CD4-positive, alpha-beta T cell treated with Interleukin-1 beta for 1 hour (primary cell): ENCODE results near the gene FIBCD1.

ENCODE experiments used
- DNase-seq, 2 donors: peaks; one replicate each; pipeline ENCODE4 v3.0.0-alpha.2; 2020 to 2022

Gene FIBCD1

DNA sequence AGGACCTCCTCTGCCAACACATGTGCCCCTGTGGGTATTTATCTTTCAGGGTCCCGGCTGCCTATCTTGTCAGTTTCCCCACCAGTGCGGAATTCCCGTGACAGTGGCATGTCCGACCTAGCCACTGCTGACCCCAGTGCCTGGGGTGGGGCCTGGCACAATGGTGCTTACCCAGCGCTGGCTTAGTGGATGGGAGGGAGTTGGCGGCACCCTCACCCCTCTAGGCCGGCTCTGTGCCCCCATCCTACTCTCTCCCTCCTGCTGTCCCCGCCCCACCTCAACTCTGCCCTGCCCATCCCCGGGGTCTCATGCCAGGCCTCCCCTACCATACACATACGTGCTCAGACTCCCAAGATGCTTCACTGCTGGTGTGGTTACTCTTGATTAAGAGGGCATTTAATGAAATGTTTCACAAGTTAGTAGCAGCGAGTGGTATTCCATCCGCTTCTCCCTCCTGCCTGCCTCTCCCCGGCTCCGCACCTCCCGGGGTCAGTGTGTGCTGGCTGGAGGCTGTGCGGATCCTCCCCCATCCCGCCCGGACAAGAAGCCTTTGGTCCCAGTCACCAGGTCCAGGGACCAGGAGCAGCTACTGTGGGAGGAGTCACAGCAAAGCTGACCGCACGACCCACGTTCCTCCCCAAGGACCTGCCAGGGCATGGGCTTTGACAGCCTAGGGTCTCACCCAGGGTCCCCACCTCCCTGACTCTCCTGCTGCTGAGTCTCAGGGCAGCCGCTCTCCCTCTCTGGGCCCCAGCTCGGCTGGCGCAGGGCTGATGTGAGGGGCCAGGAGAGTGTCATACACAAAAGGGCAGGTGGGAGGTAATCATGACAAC is 32.9 kb downstream of the FIBCD1 start:
- DNase-seq = no peak

DNA sequence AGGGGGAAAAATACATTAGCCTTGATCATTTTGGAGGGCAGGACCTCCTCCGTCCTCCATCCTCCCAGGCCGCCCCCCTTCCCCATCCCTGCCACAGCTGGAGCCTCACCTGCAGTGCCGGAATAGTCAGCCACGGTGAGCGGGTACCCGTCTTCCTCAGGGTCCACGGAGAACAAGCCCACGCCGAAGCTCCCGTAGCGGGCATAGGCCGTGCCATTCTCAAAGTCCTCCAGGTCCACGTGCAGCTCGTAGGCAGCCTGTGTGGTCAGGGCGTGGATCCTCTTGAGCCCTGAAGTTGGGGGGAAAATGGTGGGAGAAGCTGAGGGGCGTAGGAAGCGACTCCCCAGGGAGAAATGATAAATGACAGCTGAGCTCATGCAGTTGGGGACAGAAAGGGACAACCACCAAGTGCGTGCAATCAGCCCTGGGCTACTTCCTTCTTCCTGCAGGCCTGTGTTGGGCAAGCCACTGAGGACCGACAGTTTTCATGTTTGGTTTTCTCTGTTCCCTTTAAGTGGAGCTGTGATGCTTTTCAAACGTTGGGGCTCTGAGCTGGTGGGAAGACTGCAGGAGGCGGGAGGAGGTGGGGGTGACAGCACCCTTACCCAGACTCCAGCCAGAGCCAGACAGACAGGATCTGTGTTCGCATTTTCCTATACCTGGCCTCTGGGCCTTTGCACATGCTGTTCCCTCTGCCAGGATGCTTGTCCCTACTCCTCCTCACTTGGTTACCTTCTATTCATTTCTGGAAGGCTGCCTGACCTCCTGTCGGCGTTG is 33.7 kb downstream of the FIBCD1 start:
- DNase-seq = no peak

DNA sequence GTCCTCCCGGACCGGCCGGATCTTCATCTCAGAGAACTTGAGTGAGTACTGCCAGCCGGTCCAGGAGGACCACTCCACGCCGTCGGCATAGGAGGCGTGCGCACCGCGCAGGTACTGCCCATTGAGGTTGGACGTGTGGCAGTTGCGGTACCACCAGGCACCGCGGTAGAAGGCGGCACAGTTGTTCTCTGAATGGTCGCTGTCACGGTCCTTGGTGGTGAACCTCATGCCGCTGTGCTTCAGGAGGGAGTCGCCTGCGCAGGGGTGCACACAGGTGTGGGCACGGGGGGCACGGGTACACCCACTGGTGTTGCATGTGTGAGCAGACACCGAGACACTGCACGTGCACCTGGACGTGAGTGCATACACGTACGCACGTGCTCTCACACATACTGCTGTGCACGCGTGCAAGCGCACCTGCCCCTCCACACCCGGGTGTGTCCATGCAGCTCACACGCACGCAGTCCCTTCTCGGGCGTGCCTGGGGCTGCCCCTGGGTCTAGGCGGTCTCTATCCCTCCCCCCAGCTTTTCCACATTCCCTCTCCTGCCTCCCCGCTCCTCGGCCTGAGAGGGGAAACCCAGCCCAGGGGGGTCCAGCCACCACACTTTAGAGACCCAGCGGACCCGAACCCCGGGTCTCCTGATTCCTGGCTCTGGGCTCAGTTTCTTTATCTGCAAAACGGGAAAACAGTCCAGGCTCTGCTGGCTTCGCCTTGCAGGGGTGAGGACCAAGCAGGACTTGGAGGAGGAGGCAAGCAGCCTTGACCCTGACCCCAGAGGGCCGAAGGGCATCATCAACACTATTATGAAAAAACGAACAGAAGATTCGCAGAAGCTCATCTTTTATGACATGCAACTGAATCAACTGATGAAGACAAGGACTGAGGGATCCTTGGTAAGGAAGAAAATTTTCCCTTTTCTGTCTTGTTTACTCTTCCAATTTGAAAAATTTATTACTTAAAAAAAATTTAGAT is 34.7 kb downstream of the FIBCD1 start:
- DNase-seq = no peak

DNA sequence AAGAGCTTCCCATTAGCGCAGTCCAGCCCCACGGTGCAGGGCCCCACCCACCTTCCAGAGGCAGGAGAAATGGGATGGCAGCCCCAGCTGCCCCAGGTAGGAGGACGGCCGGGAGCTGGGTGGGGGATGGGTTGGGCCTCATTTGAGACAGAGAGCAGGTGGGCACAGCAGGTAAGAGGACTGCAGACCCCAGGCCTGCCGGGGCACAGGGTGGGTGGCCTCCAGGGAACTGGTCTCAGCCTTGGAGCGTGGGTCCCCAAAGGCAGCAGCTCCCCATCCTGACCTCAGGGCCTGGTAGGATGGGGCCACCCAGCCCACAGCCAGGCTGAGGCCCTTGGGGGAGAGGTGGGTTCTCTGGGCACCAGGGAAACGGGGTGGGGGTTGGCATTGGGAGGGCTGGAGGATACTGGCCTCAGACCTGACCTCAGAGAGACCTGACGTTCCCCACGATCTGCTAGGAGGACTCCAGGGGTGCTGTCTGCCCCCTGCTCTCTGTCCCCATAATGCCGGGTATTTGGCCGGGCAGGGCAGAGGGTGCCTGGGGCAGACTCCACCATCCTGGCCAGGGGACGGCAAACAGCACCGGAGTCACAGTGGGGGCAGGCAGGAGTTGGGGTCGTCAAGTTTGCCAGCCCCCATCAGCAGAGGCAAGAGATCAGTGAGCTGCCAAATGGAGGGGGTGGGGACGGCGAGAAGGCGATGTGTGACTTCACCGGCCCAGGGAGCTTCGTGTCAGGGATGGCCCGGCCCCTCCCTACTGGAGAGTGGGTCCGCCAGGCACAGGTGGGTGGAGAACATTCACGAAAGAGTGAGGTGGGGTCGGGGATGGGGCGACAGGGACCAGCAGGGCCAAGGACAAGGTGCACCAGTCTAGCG is 35.6 kb downstream of the FIBCD1 start:
- DNase-seq = no peak

DNA sequence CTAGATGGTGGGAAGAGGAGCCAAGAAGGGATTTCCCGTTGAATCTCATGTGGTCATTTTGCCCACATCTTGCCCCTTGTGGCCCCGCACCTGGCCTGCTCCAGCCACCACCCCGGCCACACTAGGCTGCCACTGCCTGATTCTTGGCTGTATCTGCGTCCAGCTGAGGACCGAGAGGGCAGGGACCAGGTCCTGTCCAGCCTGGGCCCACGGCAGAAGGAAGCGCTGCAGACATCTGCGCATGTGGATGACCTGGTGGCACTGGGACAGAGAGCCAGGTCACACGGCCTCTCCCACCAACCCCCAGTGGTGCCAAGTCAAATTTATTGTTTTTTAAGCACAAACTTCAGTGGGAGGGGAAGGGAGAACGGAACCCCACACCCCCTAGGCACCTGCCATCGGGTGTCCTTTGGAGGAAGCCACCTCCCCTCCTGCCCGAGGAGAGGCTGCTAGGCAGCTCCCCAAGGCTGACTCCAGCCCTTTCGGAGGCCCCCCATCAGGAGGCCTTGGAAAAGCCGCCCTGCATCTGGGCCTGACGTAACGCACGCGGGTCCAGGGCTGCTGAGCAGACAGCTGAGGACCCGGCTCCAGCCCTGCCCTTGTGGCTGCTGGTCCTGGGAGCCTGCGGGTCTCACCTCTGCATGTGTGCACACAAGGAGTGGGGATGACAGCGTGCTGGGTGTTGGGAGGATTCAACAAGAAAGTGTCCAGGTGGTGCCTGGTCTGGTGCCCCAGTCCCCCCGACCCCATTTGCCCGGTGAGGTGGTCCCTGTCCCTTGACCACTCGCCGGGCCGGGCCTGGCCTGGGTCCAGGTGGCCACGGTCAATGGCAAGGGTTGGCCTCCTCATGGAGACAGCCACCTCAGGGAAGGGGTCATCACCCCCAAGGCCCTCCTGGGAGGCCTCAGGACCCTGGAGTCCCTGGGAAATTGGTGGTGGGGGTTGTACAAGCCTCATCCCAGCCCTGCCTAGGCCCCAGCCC is 36.6 kb downstream of the FIBCD1 start:
- no peak for DNase-seq

DNA sequence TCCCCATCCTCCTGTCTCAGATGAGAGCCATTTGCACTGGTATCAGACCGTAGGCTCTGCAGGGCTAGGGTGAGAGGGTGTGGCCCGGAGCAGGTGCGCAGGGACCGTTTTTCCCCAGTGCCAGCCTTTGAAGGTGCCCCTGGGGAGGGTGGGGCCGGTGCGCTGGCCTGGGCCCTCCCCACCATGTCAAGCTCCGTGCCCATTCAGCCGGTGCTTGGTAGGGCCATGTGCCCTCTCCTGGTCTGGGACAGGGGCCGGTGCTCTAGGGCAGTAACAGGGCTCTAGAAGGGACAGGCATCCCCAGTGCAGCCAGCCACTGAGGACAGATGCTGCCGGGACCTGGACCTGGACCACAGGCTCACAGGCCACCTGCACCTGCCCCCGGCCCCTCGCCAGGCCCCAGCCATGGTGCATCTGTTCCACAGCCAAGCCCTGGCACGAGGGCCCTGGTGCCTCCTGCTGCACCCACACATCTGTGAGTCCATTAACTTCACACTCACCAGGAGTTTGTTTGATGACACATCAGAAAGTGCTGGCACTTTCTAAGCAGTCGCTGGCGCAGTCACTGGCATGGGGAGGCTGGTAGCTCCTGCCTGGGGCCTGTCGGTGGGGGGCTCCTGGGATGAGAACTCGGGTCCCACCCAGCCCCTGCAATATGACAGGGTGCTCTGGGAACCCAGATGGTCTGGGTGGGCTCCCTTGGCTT is 37.4 kb downstream of the FIBCD1 start:
- no peak for DNase-seq

DNA sequence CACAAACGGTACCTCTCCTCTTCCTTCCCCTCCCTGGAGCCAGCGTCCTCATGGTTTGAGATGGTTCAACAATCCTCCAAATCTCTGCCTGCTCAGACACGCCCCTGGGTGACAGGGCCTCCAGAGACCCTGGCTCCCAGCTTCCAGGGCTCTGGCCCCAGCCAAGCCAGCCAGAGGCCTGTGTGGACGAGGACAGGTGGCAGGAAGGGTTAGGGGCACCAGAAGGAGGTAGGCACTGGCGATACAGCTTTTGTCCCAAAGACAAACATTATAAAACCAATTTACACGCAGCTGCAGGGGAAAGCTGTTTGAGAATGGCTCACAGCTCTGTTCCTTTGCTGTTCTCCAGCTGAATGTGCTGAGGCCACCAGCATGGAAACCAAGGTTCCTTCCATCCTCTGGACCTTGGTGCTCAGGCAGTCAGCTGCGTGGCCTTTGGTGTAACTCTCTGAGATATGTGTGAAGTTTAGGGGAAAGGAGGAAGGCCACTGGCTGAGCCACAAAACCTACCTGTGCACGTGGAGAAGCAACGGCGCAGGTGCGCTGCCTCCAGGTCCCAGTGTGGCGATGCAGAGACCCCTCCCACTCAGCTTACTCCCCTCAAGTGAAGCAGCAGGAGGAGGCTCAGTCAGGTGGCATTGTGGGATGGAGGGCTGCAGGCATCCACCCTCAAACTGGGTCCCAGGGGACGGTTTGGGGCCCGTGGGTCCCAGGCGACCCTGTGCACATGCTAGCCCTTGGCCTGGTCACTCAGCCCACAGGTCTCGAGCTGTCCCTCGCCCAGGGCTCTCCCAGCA is 38.1 kb downstream of the FIBCD1 start:
- no peak for DNase-seq

DNA sequence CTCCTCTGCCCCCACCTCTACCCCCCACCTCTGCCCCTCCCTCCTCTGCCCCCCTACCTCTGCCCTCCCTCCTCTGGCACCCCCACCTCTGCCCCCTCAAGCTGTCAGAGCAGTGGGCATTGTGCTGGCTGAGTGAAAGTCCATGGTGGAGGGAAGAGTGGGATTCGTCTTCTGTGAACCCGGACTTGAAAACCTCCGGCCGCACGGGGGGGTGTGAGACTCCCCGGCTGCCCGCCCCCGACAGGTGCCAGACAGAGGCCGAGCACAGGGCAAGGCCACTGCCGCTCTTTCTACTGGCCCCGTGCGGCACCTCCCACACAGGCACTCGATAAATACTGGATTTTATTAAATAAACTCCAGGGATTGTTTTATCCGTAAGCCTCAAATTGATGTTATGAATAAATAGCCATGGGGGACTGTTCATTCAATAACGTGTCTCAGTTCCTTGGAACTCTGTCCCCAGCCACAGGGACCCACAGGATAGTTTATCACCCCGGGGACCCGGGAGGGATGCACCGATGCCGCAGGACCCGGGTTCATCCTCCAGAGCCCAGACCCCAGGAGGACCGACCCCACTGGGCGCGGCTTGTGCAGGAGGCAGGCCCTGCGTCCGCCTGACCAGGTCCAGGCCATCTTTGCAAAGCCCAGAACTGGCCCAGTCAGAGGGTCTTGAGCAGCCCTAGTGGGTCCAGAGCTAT is 39.8 kb downstream of the FIBCD1 start:
- no peak for DNase-seq

DNA sequence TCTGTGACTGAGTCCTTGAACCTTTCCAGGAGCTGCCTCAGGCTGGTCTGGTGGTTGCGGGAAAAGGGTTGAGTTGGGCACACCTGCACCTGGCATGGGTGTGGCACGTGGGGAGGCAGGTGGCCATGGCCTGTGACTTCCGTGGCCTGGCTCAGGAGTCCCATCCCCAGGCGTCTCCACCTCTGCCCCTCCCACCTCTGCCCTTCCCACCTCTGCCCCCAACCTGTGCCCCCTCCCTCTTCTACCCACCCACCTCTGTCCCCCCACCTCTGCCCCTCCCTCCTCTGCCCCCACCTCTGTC is 40.5 kb downstream of the FIBCD1 start:
- no peak for DNase-seq

DNA sequence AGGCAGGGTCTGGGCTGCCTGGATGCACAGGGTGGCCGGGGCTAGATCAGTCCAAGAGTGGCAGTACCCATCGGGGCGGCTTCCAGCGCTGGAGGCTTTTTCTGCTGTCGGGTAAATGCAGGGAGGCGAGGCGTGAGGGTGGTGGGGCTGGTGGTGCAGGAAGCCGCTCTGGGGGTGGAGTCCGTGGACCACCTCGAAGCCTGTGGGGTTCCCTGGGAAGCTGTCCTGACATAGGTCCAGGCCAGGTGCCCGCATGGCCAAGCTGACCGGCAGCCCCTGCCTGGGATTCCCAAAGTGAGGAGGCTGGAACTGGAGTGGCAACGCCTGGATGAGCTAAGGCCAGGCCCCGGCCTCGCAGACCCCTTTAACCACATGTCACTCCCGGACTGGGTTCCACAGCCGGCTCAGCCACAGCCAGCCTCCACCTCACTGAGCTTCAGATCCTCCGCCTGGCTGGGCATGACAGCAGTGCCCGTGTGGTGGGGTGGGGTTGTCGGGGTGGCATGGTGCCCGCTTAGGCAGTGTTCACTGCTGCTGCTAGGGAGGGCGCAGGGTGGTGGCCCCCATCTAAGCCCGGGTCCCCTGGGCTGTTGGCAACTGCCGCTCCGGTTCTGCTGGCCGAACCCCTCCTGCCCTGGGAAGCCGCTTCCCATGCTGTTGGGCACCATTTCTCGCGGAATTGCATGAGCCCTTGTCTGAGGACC is 41.0 kb downstream of the FIBCD1 start:
- DNase-seq = no peak

DNA sequence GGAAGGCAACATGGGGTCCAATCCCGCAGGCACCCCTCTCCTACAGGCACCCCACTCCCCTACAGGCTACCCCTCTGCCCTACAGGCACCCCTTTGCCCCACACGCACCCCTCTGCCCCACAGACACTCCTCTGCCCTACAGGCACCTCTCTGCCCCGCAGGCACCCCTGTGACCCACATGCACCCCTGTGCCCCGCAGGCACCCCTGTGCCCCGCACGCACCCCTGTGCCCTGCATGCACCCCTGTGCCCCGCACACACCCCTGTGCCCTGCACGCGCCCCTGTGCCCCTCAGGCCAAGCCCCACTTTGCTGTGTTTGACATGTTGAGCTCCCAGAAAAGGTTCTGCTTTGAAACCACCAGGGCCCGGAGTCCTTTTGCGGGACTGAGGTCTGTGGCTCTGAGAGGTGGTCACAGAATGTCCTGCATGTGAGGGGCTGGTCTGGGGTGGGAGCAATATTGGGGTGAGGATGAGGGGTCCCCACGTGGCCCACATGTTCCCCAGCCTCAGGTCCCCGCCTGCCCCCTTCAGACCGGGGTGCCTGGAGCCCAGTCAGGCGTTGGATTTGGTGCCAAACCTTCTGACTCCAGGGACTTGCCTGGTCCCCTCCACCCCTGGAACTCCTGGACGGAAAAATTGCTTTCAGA is 41.8 kb downstream of the FIBCD1 start:
- no peak for DNase-seq

DNA sequence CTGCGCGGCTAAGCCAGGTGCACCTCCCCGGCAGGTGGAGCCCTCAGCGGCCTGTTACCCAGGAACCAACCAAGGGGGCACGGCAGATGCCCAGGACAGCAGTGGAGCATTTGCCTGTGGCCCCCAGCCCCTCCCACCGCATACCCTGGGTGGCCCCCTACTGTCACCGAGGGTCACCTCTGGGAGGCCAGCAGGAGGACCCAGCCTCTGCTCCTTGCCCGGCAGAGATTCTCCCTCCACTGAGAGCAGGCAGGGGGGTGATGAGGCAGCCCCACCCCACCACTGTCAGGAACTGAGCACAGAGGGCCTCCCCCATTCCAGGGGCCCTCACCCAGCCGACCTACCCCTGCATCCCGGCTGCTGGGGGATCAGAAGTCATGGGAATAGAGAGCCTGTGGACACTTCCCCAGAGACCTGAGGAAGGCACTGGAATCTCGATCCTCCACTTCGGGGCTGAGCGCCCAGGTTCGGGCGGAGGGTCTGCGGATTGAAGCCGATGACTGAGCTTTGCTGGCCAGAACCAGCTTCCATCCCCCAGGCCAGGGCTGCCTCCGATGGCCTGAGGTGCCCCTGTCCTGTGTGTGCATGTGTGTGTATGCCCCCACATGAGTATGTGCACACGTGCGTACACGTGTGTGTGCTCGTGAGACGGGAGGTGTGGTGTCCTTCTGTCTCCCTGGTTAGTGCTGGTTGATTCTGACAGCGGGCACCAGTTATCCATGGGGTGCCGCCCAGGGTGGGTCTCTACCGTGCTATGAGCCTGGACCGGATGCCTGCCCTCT is 42.6 kb downstream of the FIBCD1 start, which contains the start of gene QRFP:
QRFP (minus strand) TSS at position 580 of the 782 bp plus-strand sequence. CDS start 2,974 bp downstream, outside the sequence.
- DNase-seq = no peak

DNA sequence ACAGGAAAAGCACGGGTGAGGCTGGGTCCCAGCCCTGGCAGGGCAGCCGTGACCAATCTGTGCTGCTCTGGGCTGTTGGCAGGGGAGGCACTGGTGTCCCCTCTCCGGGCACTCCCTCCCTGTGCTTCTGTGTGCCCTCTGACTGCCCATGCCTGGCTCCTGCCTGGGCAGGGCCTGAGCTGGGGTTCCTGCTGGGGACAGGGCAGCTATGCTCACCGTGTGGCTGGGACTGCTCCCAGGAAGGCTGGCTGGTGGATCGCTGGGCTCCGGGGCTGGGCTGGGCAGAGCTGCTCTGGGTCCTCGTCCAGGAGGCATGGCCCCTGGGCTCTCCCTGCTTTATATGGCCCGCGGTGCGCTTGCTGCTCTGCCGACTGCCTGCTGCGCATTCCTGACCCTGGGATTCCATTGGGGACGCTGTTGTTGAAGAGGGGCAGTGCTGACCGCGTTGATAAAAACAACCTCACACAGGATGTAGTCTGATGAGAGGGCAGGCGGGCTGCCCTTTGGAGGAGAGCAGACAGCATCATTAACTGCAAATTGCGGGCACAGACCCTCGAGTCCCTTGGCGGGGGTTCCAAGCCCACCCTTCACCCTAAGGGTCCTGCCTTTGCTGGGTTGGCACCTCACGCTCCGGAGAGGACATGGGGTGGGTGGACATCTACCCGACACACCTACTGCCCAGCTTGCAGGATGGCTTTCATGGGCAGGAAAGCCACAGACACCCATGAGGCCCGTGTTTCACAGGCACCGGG is 43.4 kb downstream of the FIBCD1 start:
- no peak for DNase-seq

DNA sequence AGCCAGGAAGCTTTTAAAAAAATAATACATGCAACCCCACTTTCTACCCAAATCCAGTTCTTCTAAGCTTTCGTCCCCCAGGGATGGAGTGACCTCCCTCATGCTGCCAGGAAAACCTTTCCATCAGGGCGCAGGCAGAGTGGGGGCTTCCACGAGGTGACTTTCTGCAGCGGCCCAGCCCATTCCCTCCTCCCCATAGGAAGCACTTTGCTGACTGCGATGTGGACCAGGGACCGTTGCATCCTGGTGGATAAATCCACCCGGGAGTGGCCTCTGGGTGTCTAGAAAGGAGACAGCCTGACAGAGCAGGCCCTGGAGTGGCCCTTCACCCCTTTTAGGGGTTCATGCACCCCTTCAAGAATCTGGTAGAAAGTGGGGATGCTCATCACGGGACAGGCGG is 44.0 kb downstream of the FIBCD1 start:
- no peak for DNase-seq

DNA sequence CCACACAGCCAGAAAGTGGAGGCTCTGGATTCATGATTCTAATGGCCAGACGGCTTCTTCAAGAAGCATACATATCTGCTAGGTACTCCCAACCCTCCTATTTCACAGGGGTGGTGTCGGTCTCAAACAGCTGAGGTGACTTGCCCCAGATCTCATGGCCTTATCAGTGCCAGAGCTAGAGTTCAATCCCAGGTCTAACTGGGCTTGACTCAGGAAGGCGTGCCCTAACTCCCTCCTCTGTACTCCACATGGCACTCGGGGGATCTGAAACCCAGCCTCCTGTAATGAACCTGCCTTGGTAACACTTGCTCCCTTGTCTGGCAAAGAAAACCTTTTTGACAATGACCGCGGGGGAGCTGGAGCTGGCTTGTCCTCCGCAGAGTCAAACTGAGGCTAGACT is 44.5 kb downstream of the FIBCD1 start:
- no peak for DNase-seq
